Measurements from ENCODE around the gene FMN1.

The FMN1 gene

GRCh38 chr15:33096134-33096533 is 98.4 kb downstream of the FMN1 start:
- H3K4me3 ChIP-seq (ENCODE audit: control insufficient read depth, low read depth, low read length): no peak overlapping the region
- TF ChIP-seq, protein P1, sequence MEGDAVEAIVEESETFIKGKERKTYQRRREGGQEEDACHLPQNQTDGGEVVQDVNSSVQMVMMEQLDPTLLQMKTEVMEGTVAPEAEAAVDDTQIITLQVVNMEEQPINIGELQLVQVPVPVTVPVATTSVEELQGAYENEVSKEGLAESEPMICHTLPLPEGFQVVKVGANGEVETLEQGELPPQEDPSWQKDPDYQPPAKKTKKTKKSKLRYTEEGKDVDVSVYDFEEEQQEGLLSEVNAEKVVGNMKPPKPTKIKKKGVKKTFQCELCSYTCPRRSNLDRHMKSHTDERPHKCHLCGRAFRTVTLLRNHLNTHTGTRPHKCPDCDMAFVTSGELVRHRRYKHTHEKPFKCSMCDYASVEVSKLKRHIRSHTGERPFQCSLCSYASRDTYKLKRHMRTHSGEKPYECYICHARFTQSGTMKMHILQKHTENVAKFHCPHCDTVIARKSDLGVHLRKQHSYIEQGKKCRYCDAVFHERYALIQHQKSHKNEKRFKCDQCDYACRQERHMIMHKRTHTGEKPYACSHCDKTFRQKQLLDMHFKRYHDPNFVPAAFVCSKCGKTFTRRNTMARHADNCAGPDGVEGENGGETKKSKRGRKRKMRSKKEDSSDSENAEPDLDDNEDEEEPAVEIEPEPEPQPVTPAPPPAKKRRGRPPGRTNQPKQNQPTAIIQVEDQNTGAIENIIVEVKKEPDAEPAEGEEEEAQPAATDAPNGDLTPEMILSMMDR (IDR thresholded peaks at IDR 0.05; ENCODE audit: control insufficient read depth, insufficient read depth, low read depth, low read length, missing control alignments): no peak
- DNase-seq (ENCODE audit: low read depth): no peak

DNA sequence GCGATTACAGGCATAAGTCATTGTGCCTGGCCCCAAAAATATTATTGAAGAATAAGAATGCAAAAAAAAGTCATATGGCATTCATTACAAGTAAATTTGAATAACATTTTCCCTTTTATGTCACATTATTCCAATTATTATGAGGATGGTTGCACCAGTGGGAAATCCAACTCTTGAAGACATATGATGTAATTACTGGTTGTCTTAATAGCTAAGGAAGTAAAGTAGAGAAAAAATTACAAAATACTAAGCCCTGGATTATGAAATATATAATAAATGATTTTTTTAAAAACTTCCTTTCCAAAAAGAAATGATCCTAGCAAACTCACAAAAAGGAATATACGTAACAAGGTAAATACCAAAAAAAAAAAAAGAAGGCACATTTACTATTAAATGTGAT is 98.9 kb downstream of the FMN1 start:
- TF ChIP-seq, protein P1 (IDR thresholded peaks at IDR 0.05; ENCODE audit: control insufficient read depth, insufficient read depth, low read depth, low read length, missing control alignments): no peak
- no peak overlapping the region for H3K4me3 ChIP-seq (ENCODE audit: control insufficient read depth, low read depth, low read length)
- no peak for DNase-seq (ENCODE audit: low read depth)

- no peak for DNase-seq (ENCODE audit: low read depth)
- TF ChIP-seq, protein P1 (IDR thresholded peaks at IDR 0.05; ENCODE audit: control insufficient read depth, insufficient read depth, low read depth, low read length, missing control alignments): no peak
- no peak overlapping the region for H3K4me3 ChIP-seq (ENCODE audit: control insufficient read depth, low read depth, low read length)
These were observed 100.2 kb downstream of the FMN1 start for GRCh38 chr15:33094336-33094735.

DNA sequence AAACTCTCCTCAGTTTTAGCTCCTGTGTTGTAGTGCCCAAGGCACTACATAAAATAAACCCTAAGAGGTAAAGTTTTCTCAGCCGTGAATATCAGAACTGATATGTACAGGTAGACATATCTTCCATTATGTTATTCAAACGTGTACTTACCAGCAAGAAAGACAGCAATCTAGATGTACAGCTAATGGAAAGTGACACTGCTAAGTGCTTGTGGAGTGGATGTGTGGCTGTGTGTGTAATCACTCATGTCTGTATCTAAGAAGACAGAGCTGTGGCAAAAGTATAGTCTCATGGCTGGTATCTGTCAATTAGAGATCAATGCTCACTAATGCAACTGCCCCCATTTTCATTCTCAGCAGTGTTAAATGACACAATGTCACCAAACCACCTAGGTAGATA is 101.3 kb downstream of the FMN1 start:
- TF ChIP-seq, protein P1 (IDR thresholded peaks at IDR 0.05; ENCODE audit: control insufficient read depth, insufficient read depth, low read depth, low read length, missing control alignments): no peak
- no peak for DNase-seq (ENCODE audit: low read depth)
- H3K4me3 ChIP-seq (ENCODE audit: control insufficient read depth, low read depth, low read length): no peak overlapping the region

DNA sequence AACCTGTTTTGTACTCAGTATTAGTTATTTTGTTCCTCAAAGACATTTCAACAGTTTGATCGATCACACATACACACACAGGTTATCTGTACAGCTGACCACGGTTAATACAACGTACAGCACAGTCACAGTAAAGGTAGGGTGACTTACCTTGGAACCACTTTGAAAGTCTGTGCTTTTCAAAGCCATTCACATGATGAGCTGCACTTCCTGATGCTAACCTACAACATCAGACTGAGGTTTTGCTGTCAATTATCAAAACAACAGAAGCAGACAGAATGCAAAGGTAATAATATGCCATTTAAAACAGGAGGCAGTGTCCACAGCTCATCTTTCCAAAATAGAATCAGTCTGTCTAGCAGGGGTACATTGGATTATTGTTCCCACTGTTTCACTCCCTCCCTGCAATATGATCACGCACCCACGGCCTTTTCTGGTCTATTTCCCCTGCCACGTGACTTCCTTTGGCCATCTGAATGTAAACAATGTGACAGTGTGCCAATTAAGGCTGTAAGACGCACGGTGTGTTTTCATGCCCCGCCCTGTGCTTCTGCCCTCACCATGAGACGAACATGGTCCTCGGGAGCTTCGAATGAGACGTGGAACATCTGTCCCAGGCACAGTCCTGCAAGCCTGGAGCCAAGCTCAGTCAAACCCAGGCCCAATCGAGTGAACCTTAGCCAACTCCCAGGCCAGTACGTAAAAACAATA is 102.4 kb downstream of the FMN1 start:
- TF ChIP-seq, protein P1 (IDR thresholded peaks at IDR 0.05; ENCODE audit: control insufficient read depth, insufficient read depth, low read depth, low read length, missing control alignments): no peak
- no peak for DNase-seq (ENCODE audit: low read depth)
- no peak overlapping the region for H3K4me3 ChIP-seq (ENCODE audit: control insufficient read depth, low read depth, low read length)

DNA sequence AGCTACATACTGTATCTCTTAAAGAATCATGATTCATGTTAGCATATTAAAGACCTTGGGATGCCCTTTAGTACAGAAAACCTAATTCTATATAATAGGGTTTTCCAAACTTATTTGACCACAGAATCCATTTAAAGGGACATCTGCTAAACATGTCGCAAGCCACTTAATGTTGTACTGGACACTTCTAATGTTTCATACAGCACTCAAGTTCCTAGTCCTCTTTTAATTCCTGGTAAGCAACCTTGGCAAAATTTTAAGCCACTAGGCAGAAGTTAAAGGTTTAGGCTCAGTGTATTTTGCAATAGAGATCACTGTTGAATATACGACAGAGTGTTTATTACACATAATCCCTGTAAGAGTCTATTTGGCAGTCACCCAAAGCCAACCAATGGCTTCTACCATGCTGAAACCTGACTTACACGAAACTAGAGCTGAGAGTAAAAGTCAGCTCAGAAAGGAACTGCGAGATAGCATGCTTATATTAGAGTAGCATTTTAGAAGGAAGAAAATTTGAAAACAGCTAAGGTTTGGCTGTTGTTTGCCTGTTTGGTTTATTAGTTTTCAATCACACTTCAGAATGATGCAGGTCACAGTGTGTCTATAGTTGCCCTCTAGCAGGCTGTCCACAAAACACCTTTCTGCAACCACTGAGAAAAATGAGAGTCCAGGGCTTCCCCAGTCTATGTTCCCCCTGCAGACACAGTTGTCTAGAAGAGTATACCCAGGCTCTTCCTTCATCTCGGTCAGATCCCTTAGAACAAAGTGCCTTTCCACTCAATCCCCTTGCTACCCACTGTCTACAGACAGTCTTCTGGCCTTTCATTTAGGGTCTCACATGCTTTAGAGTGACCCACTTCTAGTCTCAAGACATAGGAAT is 104.4 kb downstream of the FMN1 start:
- DNase-seq (ENCODE audit: low read depth): no peak
- TF ChIP-seq, protein P1 (IDR thresholded peaks at IDR 0.05; ENCODE audit: control insufficient read depth, insufficient read depth, low read depth, low read length, missing control alignments): no peak
- H3K4me3 ChIP-seq (ENCODE audit: control insufficient read depth, low read depth, low read length): no peak overlapping the region

All from AG09309 (cell line).